HUDEP-2 (cell line): Measurements from ENCODE around the gene HDAC7.
A peak's percentile ranks its signal among the peaks of the same experiment; 100 is the strongest.

Experiments
- DNase-seq, 76 experiments: peaks; one replicate each; lab custom pipeline; 2025; ENCODE audit not compliant: unreplicated experiment in 76 of 76; lab: John Stamatoyannopoulos, UW

HDAC7 gene

GRCh38 chr12:47819896-47820630 lies at the start of gene HDAC7:
Gene HDAC7, minus strand, starts transcription at chr12:47819903. Its CDS starts 118 bp downstream, at chr12:47819785.
- DNase-seq = peak in 65 of 76 experiments; percentile 26 to 84 (median 67)

- DNase-seq = no peak
Measured at GRCh38 chr12:47868552-47869031, 48.9 kb upstream of the HDAC7 start.

GRCh38 chr12:47868041-47868440 lies 48.3 kb upstream of the HDAC7 start:
- no peak for DNase-seq

- DNase-seq = no peak
Measured at GRCh38 chr12:47867495-47867941, 47.8 kb upstream of the HDAC7 start.

- DNase-seq = no peak
Measured at GRCh38 chr12:47864646-47865235, 45.0 kb upstream of the HDAC7 start.

- DNase-seq = no peak
Measured at GRCh38 chr12:47863985-47864384, 44.3 kb upstream of the HDAC7 start.

- no peak for DNase-seq
Measured at GRCh38 chr12:47863467-47863866, 43.8 kb upstream of the HDAC7 start.

- DNase-seq = no peak
Measured at GRCh38 chr12:47862881-47863280, 43.2 kb upstream of the HDAC7 start.

- DNase-seq = no peak
Measured at GRCh38 chr12:47862167-47862750, 42.6 kb upstream of the HDAC7 start.

- no peak for DNase-seq
Measured at GRCh38 chr12:47860873-47861272, 41.2 kb upstream of the HDAC7 start.

GRCh38 chr12:47860279-47860841 lies 40.7 kb upstream of the HDAC7 start:
- DNase-seq = no peak

- DNase-seq = no peak
Measured at GRCh38 chr12:47858511-47859266, 39.0 kb upstream of the HDAC7 start.

GRCh38 chr12:47856721-47857575 lies 37.2 kb upstream of the HDAC7 start:
- DNase-seq = no peak

- no peak for DNase-seq
Measured at GRCh38 chr12:47856094-47856493, 36.4 kb upstream of the HDAC7 start.

- DNase-seq = no peak
Measured at GRCh38 chr12:47855502-47855901, 35.8 kb upstream of the HDAC7 start.

GRCh38 chr12:47854531-47854930 lies 34.8 kb upstream of the HDAC7 start:
- DNase-seq = no peak

GRCh38 chr12:47852096-47852571 lies 32.4 kb upstream of the HDAC7 start:
- no peak for DNase-seq

GRCh38 chr12:47851303-47851952 lies 31.7 kb upstream of the HDAC7 start:
- no peak for DNase-seq
